ENCODE results near the gene PRKD1.

DNA sequence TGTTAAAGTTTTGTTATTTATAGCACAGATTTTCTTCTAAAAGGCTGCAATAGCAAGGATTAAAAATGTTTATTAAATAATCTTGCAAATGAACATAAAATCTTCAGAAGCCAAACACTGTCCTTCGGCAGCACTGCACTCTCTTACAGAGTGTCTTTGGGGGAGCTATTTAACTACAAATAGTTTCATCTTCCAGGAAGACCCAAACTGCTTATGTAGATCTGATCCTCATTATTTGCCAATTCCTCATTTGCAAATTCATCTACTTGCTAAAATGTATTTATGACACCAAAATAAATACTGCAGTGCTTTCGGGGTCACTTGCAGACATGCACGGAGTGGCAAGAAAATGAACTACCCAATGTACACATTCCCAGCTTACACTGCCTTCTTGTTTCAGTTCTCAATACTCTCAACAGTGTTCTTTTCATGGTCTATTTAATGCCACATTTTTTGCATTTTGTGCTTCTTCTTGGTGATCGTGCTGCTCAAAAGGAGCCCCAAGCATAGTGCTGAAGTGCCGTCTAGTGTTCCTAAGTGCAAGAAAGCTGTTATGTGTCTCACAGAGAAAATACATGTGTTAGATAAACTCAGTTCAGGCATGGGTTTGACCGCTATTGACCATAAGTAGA is 128.1 kb downstream of the PRKD1 start:
- TF ChIP-seq, protein P1, sequence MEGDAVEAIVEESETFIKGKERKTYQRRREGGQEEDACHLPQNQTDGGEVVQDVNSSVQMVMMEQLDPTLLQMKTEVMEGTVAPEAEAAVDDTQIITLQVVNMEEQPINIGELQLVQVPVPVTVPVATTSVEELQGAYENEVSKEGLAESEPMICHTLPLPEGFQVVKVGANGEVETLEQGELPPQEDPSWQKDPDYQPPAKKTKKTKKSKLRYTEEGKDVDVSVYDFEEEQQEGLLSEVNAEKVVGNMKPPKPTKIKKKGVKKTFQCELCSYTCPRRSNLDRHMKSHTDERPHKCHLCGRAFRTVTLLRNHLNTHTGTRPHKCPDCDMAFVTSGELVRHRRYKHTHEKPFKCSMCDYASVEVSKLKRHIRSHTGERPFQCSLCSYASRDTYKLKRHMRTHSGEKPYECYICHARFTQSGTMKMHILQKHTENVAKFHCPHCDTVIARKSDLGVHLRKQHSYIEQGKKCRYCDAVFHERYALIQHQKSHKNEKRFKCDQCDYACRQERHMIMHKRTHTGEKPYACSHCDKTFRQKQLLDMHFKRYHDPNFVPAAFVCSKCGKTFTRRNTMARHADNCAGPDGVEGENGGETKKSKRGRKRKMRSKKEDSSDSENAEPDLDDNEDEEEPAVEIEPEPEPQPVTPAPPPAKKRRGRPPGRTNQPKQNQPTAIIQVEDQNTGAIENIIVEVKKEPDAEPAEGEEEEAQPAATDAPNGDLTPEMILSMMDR (IDR thresholded peaks at IDR 0.05): no peak
- no peak for TF ChIP-seq POLR2A (IDR thresholded peaks at IDR 0.05)

Data from right lobe of liver (tissue), 4 donors.